Measurements from ENCODE around the gene SPART. TPM values are rescaled to one million over a fixed set of nuclear protein-coding genes. Genes with fewer than 3 reads are reported as not detected.

The SPART gene
- total RNA-seq, 2 experiments from 2014 or later: 23.6 to 24.0 TPM

Other genes starting within 250 kb of the SPART start
- not detected for gene DCLK1, start 215.0 kb downstream of the SPART start, total RNA-seq
- gene SOHLH2, start 131.8 kb downstream of the SPART start, total RNA-seq: not detected
- under 1 TPM; 0.13 to 0.25 TPM for gene CCDC169, start 48.6 kb downstream of the SPART start, total RNA-seq
- 1 to 10 TPM; 3.5 to 3.8 TPM for gene CCNA1, start 86.1 kb upstream of the SPART start, total RNA-seq

Data from activated CD4-positive, alpha-beta memory T cell treated with anti-CD3 and anti-CD28 coated beads, Interleukin-2, amount 10 ng/mL, durations not matched to agents 7 days and 5 days (primary cell).